HepG2 (cell line): ENCODE results near the gene FOXL3.

Experiments
- GABPA ChIP-seq, 2 experiments: IDR thresholded peaks; 2 replicates each; pipeline ENCODE4 v1.6.1; 2011 to 2016; ENCODE audit warnings: low read depth in 2 of 2, low read length in 1 of 2, missing biosample characterization in 1 of 2, missing genetic modification characterization in 1 of 2
- KLF16 ChIP-seq, 2 experiments: sonication (generic) in 1 of 2; formaldehyde crosslinking in 1 of 2; IDR thresholded peaks; 2 replicates each; pipeline versions ENCODE4 v1.6.1 to v1.8.0; 2016 to 2023; ENCODE audit warnings: missing genetic modification reagents in 2 of 2, missing compliant biosample characterization in 1 of 2
- SIN3B ChIP-seq: fragments of 150-350 bp; IDR thresholded peaks from 2 replicates; pipeline ENCODE4 v1.6.1; 2014; ENCODE audit warnings: low read length
- SUZ12 ChIP-seq: fragments of 150-350 bp; IDR thresholded peaks from 2 replicates; pipeline ENCODE4 v1.6.1; 2014; ENCODE audit warnings: low read depth, low read length
- TF ChIP-seq, protein P1 (sequence below): sonication (generic); formaldehyde crosslinking; IDR thresholded peaks from 2 replicates; pipeline ENCODE4 v1.4.0; 2020; ENCODE audit warnings: mild to moderate bottlenecking, missing genetic modification reagents

- TF ChIP-seq KLF16 (CRISPR knock-in tag; IDR thresholded peaks at IDR 0.05) (no peak), GABPA (IDR thresholded peaks at IDR 0.05; ENCODE audit: low read depth, low read length) (no peak), GABPA (CRISPR knock-in tag; IDR thresholded peaks at IDR 0.05; ENCODE audit: low read depth) (no peak), SUZ12 (no peak), SIN3B (no peak)
- TF ChIP-seq, protein P1, sequence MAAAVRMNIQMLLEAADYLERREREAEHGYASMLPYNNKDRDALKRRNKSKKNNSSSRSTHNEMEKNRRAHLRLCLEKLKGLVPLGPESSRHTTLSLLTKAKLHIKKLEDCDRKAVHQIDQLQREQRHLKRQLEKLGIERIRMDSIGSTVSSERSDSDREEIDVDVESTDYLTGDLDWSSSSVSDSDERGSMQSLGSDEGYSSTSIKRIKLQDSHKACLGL: no peak
Observed at GRCh38 chr7:327233-327931, 37.4 kb downstream of the FOXL3 start.
